ENCODE data around the gene CBFB.

The CBFB gene

DNA sequence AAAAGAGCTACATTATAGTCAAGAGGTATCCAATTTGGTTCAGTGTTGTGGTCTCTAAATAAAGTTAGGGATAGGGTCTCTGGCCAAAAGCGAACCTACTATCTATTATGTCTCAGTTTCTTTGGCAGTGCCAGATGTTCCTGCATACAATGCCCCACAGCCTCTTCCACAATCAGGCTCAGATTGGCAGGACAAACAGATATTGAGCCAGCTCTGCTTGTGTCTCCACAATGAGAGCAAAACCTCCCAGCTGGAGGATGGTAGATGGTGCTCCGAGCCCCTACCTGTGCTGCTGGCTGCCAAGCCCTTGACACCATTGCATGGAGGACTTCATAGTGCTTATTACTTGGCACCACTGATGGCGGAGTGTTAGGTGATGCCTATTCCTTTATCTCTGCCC, 100.5 kb downstream of the CBFB start:
- Histone ChIP-seq H3K9ac (ENCODE audit: low read length) (no peak overlapping the region), H3K4me1 (ENCODE audit: insufficient read depth, low read length, severe bottlenecking) (no peaks in the 10 kb centered on the region), H2AFZ (ENCODE audit: low read length) (no peak overlapping the region), H3K36me3 (ENCODE audit: insufficient read depth, low read length) (peaks cover 63% of the 10 kb centered on the region), H4K20me1 (ENCODE audit: insufficient read depth, low read length) (no peaks in the 10 kb centered on the region), H3K27me3 (ENCODE audit: insufficient read depth, low read length) (no peaks in the 10 kb centered on the region), H3F3A (ENCODE audit: insufficient read depth, low read length) (no peaks in the 10 kb centered on the region), H3K4me3 (ENCODE audit: low read depth, low read length, poor library complexity, severe bottlenecking) (no peak overlapping the region), H3K27ac (ENCODE audit: low read depth, low read length, poor library complexity, severe bottlenecking) (no peak overlapping the region), H3K79me2 (ENCODE audit: insufficient read depth, low read length) (no peaks in the 10 kb centered on the region), H3K4me2 (ENCODE audit: low read length) (no peak overlapping the region), H3K9me2 (ENCODE audit: low read depth, low read length) (no peaks in the 10 kb centered on the region), H3K9me3 (ENCODE audit: low read length) (no peaks in the 10 kb centered on the region)
- no peak for TF ChIP-seq EZH2 (IDR thresholded peaks at IDR 0.05; ENCODE audit: borderline replicate concordance, low read length)
- TF ChIP-seq, protein P1, sequence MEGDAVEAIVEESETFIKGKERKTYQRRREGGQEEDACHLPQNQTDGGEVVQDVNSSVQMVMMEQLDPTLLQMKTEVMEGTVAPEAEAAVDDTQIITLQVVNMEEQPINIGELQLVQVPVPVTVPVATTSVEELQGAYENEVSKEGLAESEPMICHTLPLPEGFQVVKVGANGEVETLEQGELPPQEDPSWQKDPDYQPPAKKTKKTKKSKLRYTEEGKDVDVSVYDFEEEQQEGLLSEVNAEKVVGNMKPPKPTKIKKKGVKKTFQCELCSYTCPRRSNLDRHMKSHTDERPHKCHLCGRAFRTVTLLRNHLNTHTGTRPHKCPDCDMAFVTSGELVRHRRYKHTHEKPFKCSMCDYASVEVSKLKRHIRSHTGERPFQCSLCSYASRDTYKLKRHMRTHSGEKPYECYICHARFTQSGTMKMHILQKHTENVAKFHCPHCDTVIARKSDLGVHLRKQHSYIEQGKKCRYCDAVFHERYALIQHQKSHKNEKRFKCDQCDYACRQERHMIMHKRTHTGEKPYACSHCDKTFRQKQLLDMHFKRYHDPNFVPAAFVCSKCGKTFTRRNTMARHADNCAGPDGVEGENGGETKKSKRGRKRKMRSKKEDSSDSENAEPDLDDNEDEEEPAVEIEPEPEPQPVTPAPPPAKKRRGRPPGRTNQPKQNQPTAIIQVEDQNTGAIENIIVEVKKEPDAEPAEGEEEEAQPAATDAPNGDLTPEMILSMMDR (IDR thresholded peaks at IDR 0.05; ENCODE audit: low read length) = no peak

DNA sequence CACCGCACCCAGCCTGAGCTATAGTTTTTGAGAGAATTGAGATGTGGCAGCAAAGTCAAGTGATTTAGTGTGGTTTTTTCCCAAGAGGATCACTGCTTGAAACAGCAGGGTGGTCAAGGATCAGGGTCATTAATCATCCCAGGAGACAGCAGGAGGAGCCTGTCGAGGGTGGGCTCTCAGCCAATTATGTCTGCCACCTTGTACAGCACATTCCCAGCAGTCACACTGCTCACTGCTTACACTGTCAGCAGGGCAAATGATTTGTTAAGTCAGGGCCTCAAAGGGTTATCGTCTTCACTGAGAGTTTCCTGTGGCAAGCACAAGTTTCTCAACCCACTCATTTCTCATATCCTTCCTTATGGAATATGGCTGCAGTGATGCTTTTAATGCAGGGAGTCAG, 108.7 kb downstream of the CBFB start:
- no peak overlapping the region for H3K27ac ChIP-seq (ENCODE audit: low read depth, low read length, poor library complexity, severe bottlenecking)
- H4K20me1 ChIP-seq (ENCODE audit: insufficient read depth, low read length) = no peaks in the 10 kb centered on the region

DNA sequence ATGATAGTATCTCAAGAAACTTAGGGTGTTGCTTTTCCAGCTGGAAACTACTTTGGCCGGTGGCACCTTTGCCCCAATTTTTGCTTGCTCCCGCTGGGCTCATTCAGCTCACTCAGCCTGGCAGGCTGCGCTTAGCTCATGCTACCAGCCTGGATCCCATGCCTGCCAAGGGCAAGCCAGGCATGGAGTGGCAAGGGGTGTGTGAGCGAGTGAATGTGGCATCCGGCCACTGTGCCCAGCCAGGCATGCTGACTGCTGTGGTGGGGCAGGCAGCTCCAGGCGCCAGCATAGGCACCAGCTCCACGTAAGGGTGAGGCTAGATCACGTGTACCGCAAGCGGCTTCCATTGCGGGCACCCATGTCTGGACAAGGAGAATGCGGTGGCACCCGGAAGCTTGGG, 112.4 kb downstream of the CBFB start:
- Histone ChIP-seq H3K79me2 (ENCODE audit: insufficient read depth, low read length) (no peaks in the 10 kb centered on the region), H4K20me1 (ENCODE audit: insufficient read depth, low read length) (no peaks in the 10 kb centered on the region), H3K4me3 (ENCODE audit: low read depth, low read length, poor library complexity, severe bottlenecking) (no peak overlapping the region), H3K4me1 (ENCODE audit: insufficient read depth, low read length, severe bottlenecking) (no peaks in the 10 kb centered on the region), H3K9ac (ENCODE audit: low read length) (no peak overlapping the region), H3K4me2 (ENCODE audit: low read length) (no peak overlapping the region), H3K9me3 (ENCODE audit: low read length) (no peaks in the 10 kb centered on the region), H3K36me3 (ENCODE audit: insufficient read depth, low read length) (peaks cover 84% of the 10 kb centered on the region), H3K27me3 (ENCODE audit: insufficient read depth, low read length) (no peaks in the 10 kb centered on the region), H3F3A (ENCODE audit: insufficient read depth, low read length) (no peaks in the 10 kb centered on the region), H2AFZ (ENCODE audit: low read length) (no peak overlapping the region), H3K9me2 (ENCODE audit: low read depth, low read length) (no peaks in the 10 kb centered on the region), H3K27ac (ENCODE audit: low read depth, low read length, poor library complexity, severe bottlenecking) (no peak overlapping the region)
- TF ChIP-seq, protein P1 (IDR thresholded peaks at IDR 0.05; ENCODE audit: low read length) = no peak
- no peak for TF ChIP-seq EZH2 (IDR thresholded peaks at IDR 0.05; ENCODE audit: borderline replicate concordance, low read length)

More for the DNA sequence above, 108.7 kb downstream of the CBFB start:
- no peaks in the 10 kb centered on the region for H3K79me2 ChIP-seq (ENCODE audit: insufficient read depth, low read length)
- H3K4me2 ChIP-seq (ENCODE audit: low read length) = no peak overlapping the region
- no peaks in the 10 kb centered on the region for H3K9me2 ChIP-seq (ENCODE audit: low read depth, low read length)
- H3K4me1 ChIP-seq (ENCODE audit: insufficient read depth, low read length, severe bottlenecking) = no peaks in the 10 kb centered on the region
- no peaks in the 10 kb centered on the region for H3K27me3 ChIP-seq (ENCODE audit: insufficient read depth, low read length)
- no peak overlapping the region for H2AFZ ChIP-seq (ENCODE audit: low read length)
- H3K9me3 ChIP-seq (ENCODE audit: low read length) = no peaks in the 10 kb centered on the region
- H3K4me3 ChIP-seq (ENCODE audit: low read depth, low read length, poor library complexity, severe bottlenecking) = no peak overlapping the region
- TF ChIP-seq, protein P1 (IDR thresholded peaks at IDR 0.05; ENCODE audit: low read length) = no peak
- TF ChIP-seq EZH2 (IDR thresholded peaks at IDR 0.05; ENCODE audit: borderline replicate concordance, low read length) = no peak
- no peak overlapping the region for H3K9ac ChIP-seq (ENCODE audit: low read length)
- H3F3A ChIP-seq (ENCODE audit: insufficient read depth, low read length) = no peaks in the 10 kb centered on the region
- H3K36me3 ChIP-seq (ENCODE audit: insufficient read depth, low read length) = peaks cover 82% of the 10 kb centered on the region

All from OCI-LY1 (cell line).